GM23338 (cell line): ENCODE results near the gene CACNA2D3. TPM values are rescaled to one million over a fixed set of nuclear protein-coding genes. Genes with fewer than 3 reads are reported as not detected.

Experiments used
- ATAC-seq: fragments of 200-7000 bp; cut with Tn5 transposase; 3 replicates; pipeline ENCODE4 v1.9.1; 2020
- DNase-seq: peaks from one replicate; pipeline ENCODE4 v3.0.0-alpha.2; 2015; ENCODE audit warnings: low spot score
- H2AFZ ChIP-seq: fragments of 200-600 bp; sonication (generic); 2 replicates; pipeline ENCODE4 v1.8.0; 2016; ENCODE audit warnings: antibody characterized with exemption, mild to moderate bottlenecking, moderate library complexity
- H3F3A ChIP-seq: fragments of 200-600 bp; sonication (generic); replicated peaks from 2 replicates; pipeline ENCODE4 v1.8.0; 2017; ENCODE audit warnings: antibody characterized with exemption, mixed run types, low read depth
- H3K27ac ChIP-seq: fragments of 200-600 bp; sonication (generic); 2 replicates; pipeline ENCODE4 v1.6.1; 2016; ENCODE audit warnings: low read depth
- H3K27me3 ChIP-seq: fragments of 200-600 bp; sonication (generic); 2 replicates; pipeline ENCODE4 v1.8.0; 2016; ENCODE audit warnings: mild to moderate bottlenecking, mixed run types, moderate library complexity; ENCODE audit not compliant: insufficient read depth
- H3K36me3 ChIP-seq: fragments of 200-600 bp; sonication (generic); 2 replicates; pipeline ENCODE4 v1.8.0; 2016; ENCODE audit warnings: mild to moderate bottlenecking; ENCODE audit not compliant: insufficient read depth
- H3K4me1 ChIP-seq: fragments of 200-600 bp; sonication (generic); 2 replicates; pipeline ENCODE4 v1.8.0; 2016; ENCODE audit warnings: mild to moderate bottlenecking, moderate library complexity; ENCODE audit not compliant: insufficient read depth
- H3K4me2 ChIP-seq: fragments of 200-600 bp; sonication (generic); 2 replicates; pipeline ENCODE4 v1.7.1; 2017; ENCODE audit warnings: mixed run types
- H3K4me3 ChIP-seq: fragments of 200-600 bp; sonication (generic); 2 replicates; pipeline ENCODE4 v1.6.1; 2016; ENCODE audit warnings: mixed run types
- H3K79me2 ChIP-seq: fragments of 200-600 bp; sonication (generic); replicated peaks from 2 replicates; pipeline ENCODE4 v1.8.0; 2017; ENCODE audit warnings: mild to moderate bottlenecking; ENCODE audit not compliant: insufficient read depth
- H3K9me2 ChIP-seq: fragments of 200-600 bp; sonication (generic); 2 replicates; pipeline ENCODE4 v1.8.0; 2017; ENCODE audit not compliant: insufficient read depth
- H4K20me1 ChIP-seq: fragments of 200-600 bp; sonication (generic); replicated peaks from 2 replicates; pipeline ENCODE4 v1.8.0; 2017; ENCODE audit warnings: mild to moderate bottlenecking; ENCODE audit not compliant: insufficient read depth
- H3K27ac Mint-ChIP-seq: 2 replicates; pipeline ENCODE4 v1.8.0; 2020; ENCODE audit warnings: inconsistent platforms, mild to moderate bottlenecking, moderate library complexity, mixed read lengths
- H3K27me3 Mint-ChIP-seq: 3 replicates; pipeline ENCODE4 v1.8.0; 2022; ENCODE audit warnings: low read depth, mild to moderate bottlenecking, moderate library complexity, mixed read lengths, inconsistent platforms; ENCODE audit not compliant: insufficient read depth, poor library complexity
- H3K36me3 Mint-ChIP-seq: 3 replicates; pipeline ENCODE4 v1.8.0; 2021; ENCODE audit warnings: low read depth, mild to moderate bottlenecking, inconsistent platforms, moderate library complexity, mixed read lengths
- H3K4me1 Mint-ChIP-seq: 3 replicates; pipeline ENCODE4 v1.8.0; 2020; ENCODE audit warnings: mild to moderate bottlenecking, inconsistent platforms, mixed read lengths
- H3K4me3 Mint-ChIP-seq: 3 replicates; pipeline ENCODE4 v1.8.0; 2021; ENCODE audit warnings: moderate library complexity, mild to moderate bottlenecking, inconsistent platforms, mixed read lengths
- H3K9me3 Mint-ChIP-seq: 3 replicates; pipeline ENCODE4 v1.8.0; 2020; ENCODE audit warnings: moderate library complexity, mild to moderate bottlenecking, inconsistent platforms, mixed read lengths
- CREB1 ChIP-seq: fragments of 250-450 bp; sonication (Bioruptor Pico); IDR thresholded peaks from 2 replicates; pipeline ENCODE4 v1.5.0; 2020; ENCODE audit warnings: low read depth, mild to moderate bottlenecking, moderate library complexity
- ETS1 ChIP-seq: IDR thresholded peaks from 2 replicates; pipeline ENCODE4 v1.6.1; 2016; ENCODE audit warnings: antibody characterized with exemption
- EZH2 ChIP-seq: fragments of 200-600 bp; sonication (generic); IDR thresholded peaks from one replicate; pipeline ENCODE4 v1.8.0; 2017; ENCODE audit warnings: antibody characterized with exemption, mild to moderate bottlenecking, low read depth; ENCODE audit not compliant: unreplicated experiment
- EZH2phosphoT487 ChIP-seq: fragments of 200-600 bp; sonication (generic); IDR thresholded peaks from one replicate; pipeline ENCODE4 v1.8.1; 2018; ENCODE audit warnings: antibody characterized with exemption; ENCODE audit not compliant: unreplicated experiment
- JUNB ChIP-seq: IDR thresholded peaks from one replicate; pipeline ENCODE4 v1.6.1; 2016; ENCODE audit warnings: antibody characterized with exemption; ENCODE audit not compliant: unreplicated experiment
- NANOG ChIP-seq: IDR thresholded peaks from 2 replicates; pipeline ENCODE4 v1.6.1; 2016; ENCODE audit warnings: antibody characterized with exemption, borderline replicate concordance
- ZNF331 ChIP-seq: fragments of 250-450 bp; sonication (Bioruptor Pico); IDR thresholded peaks from 2 replicates; pipeline ENCODE4 v1.5.0; 2020; ENCODE audit warnings: low read depth, mild to moderate bottlenecking, moderate library complexity
- ZNF462 ChIP-seq: fragments of 250-450 bp; sonication (Bioruptor Pico); IDR thresholded peaks from 2 replicates; pipeline ENCODE4 v1.5.0; 2020; ENCODE audit warnings: mild to moderate bottlenecking, moderate library complexity
- polyA plus RNA-seq: library from polyadenylated mRNA; unstranded; fragments of >200 nt; fragmentation: Nextera tagmentation; extraction: Ambion mirVana; gene quantifications from 2 replicates; pipeline ENCODE4 v1.2.1, GENCODE V29; 2016
- total RNA-seq: library from RNA; depleted of rRNA; stranded (reverse); fragments of >200 nt; shearing (Covaris generic); gene quantifications from 2 replicates; pipeline ENCODE4 v1.2.3, GENCODE V29; 2014

CACNA2D3 gene
- total and polyA plus RNA-seq, 2 experiments from 2014 or later: 2.2 to 2.3 TPM

- Mint-ChIP-seq H3K4me3 (no peak overlapping the region), H3K9me3 (no peaks in the 10 kb centered on the region), H3K4me1 (no peaks in the 10 kb centered on the region), H3K36me3 (no peaks in the 10 kb centered on the region), H3K27me3 (peaks cover 2% of the 10 kb centered on the region), H3K27ac (no peak overlapping the region)
- Histone ChIP-seq H3F3A (no peaks in the 10 kb centered on the region), H3K27me3 (no peaks in the 10 kb centered on the region), H2AFZ (no peak overlapping the region), H3K9me2 (no peaks in the 10 kb centered on the region), H3K36me3 (no peaks in the 10 kb centered on the region), H3K27ac (no peak overlapping the region), H3K4me3 (no peak overlapping the region), H4K20me1 (no peaks in the 10 kb centered on the region; the same call in 1 of the 2 replicates), H3K4me1 (no peaks in the 10 kb centered on the region), H3K4me2 (no peak overlapping the region), H3K79me2 (no peaks in the 10 kb centered on the region)
- ATAC-seq (no peak; the same call in 2 of the 3 replicates), DNase-seq (no peak)
- no peak for TF ChIP-seq ETS1
- no peak for TF ChIP-seq ZNF331
- TF ChIP-seq EZH2phosphoT487: no peak
- TF ChIP-seq JUNB: no peak
- no peak for TF ChIP-seq NANOG
Measured at GRCh38 chr3:54376142-54376807, 253.9 kb downstream of the CACNA2D3 start.

- H3K4me3 ChIP-seq: no peak overlapping the region
- ATAC-seq (no peak), DNase-seq (no peak)
- H3F3A ChIP-seq: no peaks in the 10 kb centered on the region
- Mint-ChIP-seq H3K27me3 (peaks cover 2% of the 10 kb centered on the region), H3K9me3 (no peaks in the 10 kb centered on the region), H3K4me1 (no peaks in the 10 kb centered on the region), H3K27ac (no peak overlapping the region), H3K36me3 (no peaks in the 10 kb centered on the region), H3K4me3 (no peak overlapping the region)
- no peak overlapping the region for H2AFZ ChIP-seq
- H3K9me2 ChIP-seq: no peaks in the 10 kb centered on the region
- no peaks in the 10 kb centered on the region for H3K4me1 ChIP-seq
- no peak for TF ChIP-seq NANOG
- no peaks in the 10 kb centered on the region for H3K27me3 ChIP-seq
- no peak overlapping the region for H3K27ac ChIP-seq
- H3K79me2 ChIP-seq: no peaks in the 10 kb centered on the region
- H3K4me2 ChIP-seq: no peak overlapping the region
- no peaks in the 10 kb centered on the region for H3K36me3 ChIP-seq
- H4K20me1 ChIP-seq: no peaks in the 10 kb centered on the region
Measured at GRCh38 chr3:54376939-54377578, 254.7 kb downstream of the CACNA2D3 start.

GRCh38 chr3:54378184-54378583 is 255.8 kb downstream of the CACNA2D3 start:
- Mint-ChIP-seq H3K27me3 (no peaks in the 10 kb centered on the region), H3K4me1 (no peaks in the 10 kb centered on the region), H3K27ac (no peak overlapping the region), H3K9me3 (no peaks in the 10 kb centered on the region), H3K4me3 (no peak overlapping the region), H3K36me3 (no peaks in the 10 kb centered on the region)
- Histone ChIP-seq H3K27me3 (no peaks in the 10 kb centered on the region), H4K20me1 (no peaks in the 10 kb centered on the region), H3K36me3 (no peaks in the 10 kb centered on the region), H3K4me1 (no peaks in the 10 kb centered on the region), H3K4me3 (no peak overlapping the region), H2AFZ (no peak overlapping the region), H3F3A (no peaks in the 10 kb centered on the region), H3K4me2 (no peak overlapping the region), H3K9me2 (no peaks in the 10 kb centered on the region), H3K27ac (no peak overlapping the region), H3K79me2 (no peaks in the 10 kb centered on the region)
- DNase-seq (no peak), ATAC-seq (no peak)
- TF ChIP-seq CREB1 (CRISPR knock-in tag) (no peak), ZNF462 (CRISPR knock-in tag) (no peak), EZH2 (no peak)
